Uterus (tissue), 2 donors: ENCODE data around the gene EGLN2.
"Not testable (repeated sequence)": the region's sequence is repeated elsewhere in the genome, so short reads cannot be mapped to it uniquely, and the experiment has no call there.

Experiments used
- CTCF ChIP-seq, 4 experiments: fragments of 200-600 bp in 2 of 4; fragments of 450-650 bp in 2 of 4; sonication (generic) in 2 of 4; IDR thresholded peaks; one replicate each; pipeline ENCODE4 v1.5.1; 2016 to 2019; ENCODE audit warnings: antibody characterized with exemption in 4 of 4, mild to moderate bottlenecking in 2 of 4, moderate library complexity in 1 of 4
- POLR2A ChIP-seq, 2 donors: fragments of 450-650 bp; IDR thresholded peaks; one replicate each; pipeline ENCODE4 v1.6.1; 2016; ENCODE audit warnings: antibody characterized with exemption in 2 of 2, mild to moderate bottlenecking in 1 of 2, moderate library complexity in 1 of 2

GRCh38 chr19:40843653-40844052, 44.7 kb downstream of the EGLN2 start:
- not testable (repeated sequence) for TF ChIP-seq CTCF, POLR2A (IDR thresholded peaks at IDR 0.05)
